Endothelial cell of umbilical vein (primary cell): Measurements from ENCODE around the gene SDC3. TPM values are rescaled to one million over a fixed set of nuclear protein-coding genes. Genes with fewer than 3 reads are reported as not detected.

Experiments
- BruUV-seq: library from RNA; stranded (reverse); fragments of 400-500 nt; replicated peaks from 2 replicates; lab custom pipeline; 2021; lab: Mats Ljungman, UMichigan
- CTCF ChIA-PET: fragments of 300-600, 350-600 bp; sonication (Branson Sonifier 250); formaldehyde crosslinking; loops from one replicate; lab custom pipeline; 2021; ENCODE audit warnings: antibody characterized with exemption, inconsistent platforms; lab: Charles Lee
- POLR2A ChIA-PET: fragments of 300-600, 350-600 bp; sonication (Branson Sonifier 250); formaldehyde crosslinking; loops from one replicate; lab custom pipeline; 2021; ENCODE audit warnings: antibody characterized with exemption, inconsistent platforms; lab: Charles Lee
- DNase-seq: peaks from one replicate; pipeline ENCODE4 v3.0.0-alpha.2; 2011; ENCODE audit warnings: low read depth, low spot score
- FAIRE-seq: peaks from 2 replicates; lab custom pipeline; 2011; peaks lifted over from hg19 to GRCh38; lab: Jason Lieb, UNC
- H2AFZ ChIP-seq: 2 replicates; pipeline ENCODE4 v1.6.0; 2012; ENCODE audit warnings: low read depth, low read length, control low read depth, inconsistent platforms
- H3K27ac ChIP-seq: 2 replicates; pipeline ENCODE4 v1.5.1; 2011; ENCODE audit warnings: low read depth, mild to moderate bottlenecking, control low read depth, low read length, moderate library complexity; ENCODE audit not compliant: insufficient read depth
- H3K27me3 ChIP-seq, 2 experiments: 2 replicates each; pipeline versions ENCODE4 v1.6.0 to v1.6.1; 2011; ENCODE audit warnings: low read length in 2 of 2, mixed read lengths in 1 of 2; ENCODE audit not compliant: control insufficient read depth in 2 of 2, insufficient read depth in 2 of 2
- H3K36me3 ChIP-seq, 2 experiments: 2 replicates in 1 of 2; 3 replicates in 1 of 2; pipeline ENCODE4 v1.5.1; 2011; ENCODE audit warnings: low read length in 2 of 2, mild to moderate bottlenecking in 1 of 2, moderate library complexity in 1 of 2; ENCODE audit not compliant: control insufficient read depth in 2 of 2, insufficient read depth in 2 of 2; ENCODE audit errors: extremely low read depth in 1 of 2
- H3K4me1 ChIP-seq: 3 replicates; pipeline ENCODE4 v1.5.1; 2011; ENCODE audit warnings: mild to moderate bottlenecking, low read length; ENCODE audit not compliant: control insufficient read depth, insufficient read depth; ENCODE audit errors: extremely low read depth
- H3K4me2 ChIP-seq: 2 replicates; pipeline ENCODE4 v1.6.1; 2011; ENCODE audit warnings: low read length, control low read depth, mixed read lengths; ENCODE audit not compliant: insufficient read depth
- H3K4me3 ChIP-seq, 3 experiments: fragments of 200-600 bp in 1 of 3; sonication (generic), shearing (Covaris generic) in 1 of 3; replicated peaks in 1 of 3; 2 replicates each; pipeline ENCODE4 v1.5.1; 2011 to 2016; ENCODE audit warnings: control low read depth in 3 of 3, low read length in 3 of 3, mild to moderate bottlenecking in 2 of 3, inconsistent platforms in 1 of 3, low read depth in 1 of 3, moderate library complexity in 1 of 3; ENCODE audit not compliant: insufficient read depth in 1 of 3
- H3K79me2 ChIP-seq: 2 replicates; pipeline ENCODE4 v1.6.0; 2012; ENCODE audit warnings: low read length, inconsistent platforms; ENCODE audit not compliant: control insufficient read depth, insufficient read depth
- H3K9ac ChIP-seq: replicated peaks from 2 replicates; pipeline ENCODE3; 2011; ENCODE audit warnings: low read length, control low read depth; ENCODE audit not compliant: insufficient read depth; ENCODE audit errors: extremely low read depth
- H3K9me1 ChIP-seq: replicated peaks from 3 replicates; pipeline ENCODE4 v1.6.0; 2011; ENCODE audit warnings: mild to moderate bottlenecking, low read length; ENCODE audit not compliant: control insufficient read depth, insufficient read depth; ENCODE audit errors: extremely low read depth
- H3K9me3 ChIP-seq: replicated peaks from 2 replicates; pipeline ENCODE4 v1.5.1; 2012; ENCODE audit warnings: low read length, inconsistent platforms; ENCODE audit not compliant: control insufficient read depth, insufficient read depth
- H4K20me1 ChIP-seq: replicated peaks from 2 replicates; pipeline ENCODE3; 2011; ENCODE audit warnings: mild to moderate bottlenecking, low read length; ENCODE audit not compliant: control insufficient read depth, insufficient read depth; ENCODE audit errors: extremely low read depth
- EZH2 ChIP-seq: IDR thresholded peaks from 2 replicates; pipeline ENCODE4 v1.6.1; 2012; ENCODE audit warnings: borderline replicate concordance, low read depth, mild to moderate bottlenecking, moderate library complexity, low read length, inconsistent platforms; ENCODE audit not compliant: severe bottlenecking
- FOS ChIP-seq: IDR thresholded peaks from 2 replicates; pipeline ENCODE4 v1.6.1; 2011; ENCODE audit warnings: mild to moderate bottlenecking, low read length, moderate library complexity, borderline replicate concordance; ENCODE audit not compliant: insufficient read depth
- GATA2 ChIP-seq: IDR thresholded peaks from 2 replicates; pipeline ENCODE4 v1.7.0; 2011; ENCODE audit warnings: low read depth, mild to moderate bottlenecking, moderate library complexity, mixed read lengths, low read length; ENCODE audit not compliant: insufficient read length, insufficient read depth
- JUN ChIP-seq: IDR thresholded peaks from 2 replicates; pipeline ENCODE4 v1.6.1; 2011; ENCODE audit warnings: borderline replicate concordance, low read depth; ENCODE audit not compliant: insufficient read length, insufficient read depth
- MAX ChIP-seq: IDR thresholded peaks from 2 replicates; pipeline ENCODE4 v1.6.1; 2011; ENCODE audit not compliant: insufficient read depth, insufficient read length
- MYC ChIP-seq: IDR thresholded peaks from one replicate; pipeline ENCODE4 v1.6.1; 2011; ENCODE audit warnings: mild to moderate bottlenecking, low read depth, low read length
- POLR2A ChIP-seq: IDR thresholded peaks from 2 replicates; pipeline ENCODE4 v1.6.1; 2012; ENCODE audit warnings: low read depth, mild to moderate bottlenecking, control low read depth, low read length
- POLR2AphosphoS5 ChIP-seq: IDR thresholded peaks from 2 replicates; pipeline ENCODE4 v1.6.1; 2012; ENCODE audit warnings: low read depth, mild to moderate bottlenecking, control low read depth, low read length, moderate library complexity; ENCODE audit not compliant: insufficient read depth
- dilution Hi-C: fragments of 300-500 bp; cut with MboI; formaldehyde crosslinking; loops from one replicate; pipeline ENCODE4 v1.15.0; 2019; ENCODE audit warnings: low sequenced_read_pairs; ENCODE audit not compliant: extremely low pct_ligation_motif_present
- intact Hi-C: fragments of 100-400 bp; cut with micrococcal nuclease; formaldehyde crosslinking; loops from one replicate; pipeline ENCODE4 v1.10.0; 2022
- polyA plus RNA-seq, 4 experiments: library from polyadenylated mRNA; depleted of rRNA in 3 of 4; stranded (reverse) in 3 of 4; unstranded in 1 of 4; fragments of >200 nt; gene quantifications; 2 replicates each; pipeline versions ENCODE4 v1.2.1 to v1.2.3, GENCODE V29; 2011 to 2012; ENCODE audit warnings: missing spikeins in 1 of 4
- total RNA-seq: library from RNA; stranded (reverse); gene quantifications from 2 replicates; pipeline ENCODE4 v1.2.3, GENCODE V29; 2021
- TF ChIP-seq, protein P1 (sequence below), 2 donors: IDR thresholded peaks; 1 replicate in 1 of 2; 2 replicates in 1 of 2; pipeline ENCODE4 v1.5.1; 2011; ENCODE audit warnings: low read length in 2 of 2, mild to moderate bottlenecking in 2 of 2, moderate library complexity in 2 of 2, control low read depth in 1 of 2, inconsistent platforms in 1 of 2, low read depth in 1 of 2; ENCODE audit not compliant: insufficient read depth in 1 of 2; ENCODE audit errors: extremely low read depth in 1 of 2

Gene SDC3
- total and polyA plus RNA-seq, 2 donors (not counting 3 experiments of a cell fraction or from before 2014, with no cell fraction given): 7.1 to 25.9 TPM

GRCh38 chr1:30829889-30830288 lies 78.7 kb downstream of the SDC3 start:
- dilution Hi-C loops: no loop called here
- no peaks in the 10 kb centered on the region for H3K79me2 ChIP-seq
- no peak overlapping the region for H3K9ac ChIP-seq

More at GRCh38 chr1:30829889-30830288, 78.7 kb downstream of the SDC3 start:
- Histone ChIP-seq H3K27ac (no peak overlapping the region), H3K9me3 (no peaks in the 10 kb centered on the region), H3K9me1 (no peaks in the 10 kb centered on the region), H3K4me1 (no peaks in the 10 kb centered on the region), H4K20me1 (no peaks in the 10 kb centered on the region), H2AFZ (no peak overlapping the region), H3K36me3 (no peaks in the 10 kb centered on the region), H3K4me3 (no peak overlapping the region), H3K4me2 (no peak overlapping the region), H3K27me3 (peaks cover 49 to 56% of the 10 kb centered on the region in 2 experiments)
- no peak for TF ChIP-seq POLR2AphosphoS5
- TF ChIP-seq MAX: no peak
- TF ChIP-seq JUN: no peak
- no peak for TF ChIP-seq EZH2
- TF ChIP-seq, protein P1, sequence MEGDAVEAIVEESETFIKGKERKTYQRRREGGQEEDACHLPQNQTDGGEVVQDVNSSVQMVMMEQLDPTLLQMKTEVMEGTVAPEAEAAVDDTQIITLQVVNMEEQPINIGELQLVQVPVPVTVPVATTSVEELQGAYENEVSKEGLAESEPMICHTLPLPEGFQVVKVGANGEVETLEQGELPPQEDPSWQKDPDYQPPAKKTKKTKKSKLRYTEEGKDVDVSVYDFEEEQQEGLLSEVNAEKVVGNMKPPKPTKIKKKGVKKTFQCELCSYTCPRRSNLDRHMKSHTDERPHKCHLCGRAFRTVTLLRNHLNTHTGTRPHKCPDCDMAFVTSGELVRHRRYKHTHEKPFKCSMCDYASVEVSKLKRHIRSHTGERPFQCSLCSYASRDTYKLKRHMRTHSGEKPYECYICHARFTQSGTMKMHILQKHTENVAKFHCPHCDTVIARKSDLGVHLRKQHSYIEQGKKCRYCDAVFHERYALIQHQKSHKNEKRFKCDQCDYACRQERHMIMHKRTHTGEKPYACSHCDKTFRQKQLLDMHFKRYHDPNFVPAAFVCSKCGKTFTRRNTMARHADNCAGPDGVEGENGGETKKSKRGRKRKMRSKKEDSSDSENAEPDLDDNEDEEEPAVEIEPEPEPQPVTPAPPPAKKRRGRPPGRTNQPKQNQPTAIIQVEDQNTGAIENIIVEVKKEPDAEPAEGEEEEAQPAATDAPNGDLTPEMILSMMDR (IDR thresholded peaks at IDR 0.05; ENCODE audit: extremely low read depth in 1 of 2, insufficient read depth in 1 of 2, low read depth in 1 of 2, low read length in 2 of 2): no peak
- no peak for TF ChIP-seq FOS
- TF ChIP-seq POLR2A: no peak
- TF ChIP-seq GATA2: no peak
- TF ChIP-seq MYC: no peak
- ChIA-PET POLR2A (no interaction called here), CTCF (interaction anchor here (0.8 kb wide), 1 partner anchor 25 kb away, joined by 3 read pairs; no protein-coding TSS in a partner anchor)
- no TSS peak for BruUV-seq
- FAIRE-seq (no peak), DNase-seq (no peak)
- intact Hi-C loops: no loop called here
